DND-41 (cell line): ENCODE data around the gene ADCY4.

Experiments
- ATAC-seq: fragments of 200-7000 bp; cut with Tn5 transposase; 3 replicates; pipeline ENCODE4 v1.9.1; 2021; ENCODE audit warnings: low read depth; ENCODE audit not compliant: insufficient read depth
- DNase-seq: peaks from one replicate; pipeline ENCODE4 v3.0.0-alpha.2; 2020
- H2AFZ ChIP-seq: 2 replicates; pipeline ENCODE4 v1.6.0; 2012; ENCODE audit warnings: low read depth, low read length
- H3K27ac ChIP-seq: 2 replicates; pipeline ENCODE4 v1.5.1; 2012; ENCODE audit warnings: low read length, inconsistent platforms
- H3K27me3 ChIP-seq: fragments of 200-600 bp; sonication (generic); 2 replicates; pipeline ENCODE4 v1.6.0; 2012; ENCODE audit warnings: low read length, mild to moderate bottlenecking, inconsistent platforms; ENCODE audit not compliant: insufficient read depth, poor library complexity
- H3K36me3 ChIP-seq: 2 replicates; pipeline ENCODE4 v1.5.1; 2012; ENCODE audit warnings: low read length, inconsistent platforms; ENCODE audit not compliant: insufficient read depth
- H3K4me1 ChIP-seq: 2 replicates; pipeline ENCODE4 v1.5.1; 2012; ENCODE audit warnings: mild to moderate bottlenecking, low read length; ENCODE audit not compliant: insufficient read depth
- H3K4me2 ChIP-seq: 2 replicates; pipeline ENCODE4 v1.6.0; 2012; ENCODE audit warnings: mild to moderate bottlenecking, moderate library complexity, low read length, inconsistent platforms; ENCODE audit not compliant: insufficient read depth
- H3K4me3 ChIP-seq, 2 experiments: fragments of 200-600 bp in 1 of 2; shearing (Covaris generic) in 1 of 2; 2 replicates each; pipeline ENCODE4 v1.5.1; 2012 to 2016; ENCODE audit warnings: inconsistent platforms in 2 of 2, low read length in 2 of 2, mild to moderate bottlenecking in 2 of 2, low read depth in 1 of 2, moderate library complexity in 1 of 2
- H3K79me2 ChIP-seq: 2 replicates; pipeline ENCODE4 v1.6.0; 2012; ENCODE audit warnings: low read length, inconsistent platforms; ENCODE audit not compliant: insufficient read depth
- H3K9ac ChIP-seq: 2 replicates; pipeline ENCODE4 v1.6.0; 2012; ENCODE audit warnings: low read depth, mild to moderate bottlenecking, inconsistent platforms, low read length, moderate library complexity
- H3K9me3 ChIP-seq: 2 replicates; pipeline ENCODE4 v1.5.1; 2012; ENCODE audit warnings: low read length, moderate library complexity, mild to moderate bottlenecking, inconsistent platforms; ENCODE audit not compliant: insufficient read depth, severe bottlenecking
- H4K20me1 ChIP-seq: 2 replicates; pipeline ENCODE4 v1.6.0; 2012; ENCODE audit warnings: low read length; ENCODE audit not compliant: insufficient read depth
- CTCF ChIP-seq: IDR thresholded peaks from 2 replicates; pipeline ENCODE4 v1.5.1; 2012; ENCODE audit warnings: borderline replicate concordance, low read length, moderate library complexity, mild to moderate bottlenecking; ENCODE audit not compliant: poor library complexity, severe bottlenecking; ENCODE audit errors: extremely low read depth
- EZH2 ChIP-seq: IDR thresholded peaks from 3 replicates; pipeline ENCODE4 v1.6.1; 2012; ENCODE audit warnings: borderline replicate concordance, low read depth, mild to moderate bottlenecking, moderate library complexity, low read length, inconsistent platforms; ENCODE audit not compliant: severe bottlenecking

The ADCY4 gene

GRCh38 chr14:24281636-24282035 is 53.2 kb downstream of the ADCY4 start:
- Histone ChIP-seq H3K79me2 (no peaks in the 10 kb centered on the region), H3K4me3 (no peak overlapping the region), H3K9ac (no peak overlapping the region), H3K4me2 (no peak overlapping the region), H4K20me1 (no peaks in the 10 kb centered on the region), H3K9me3 (no peaks in the 10 kb centered on the region), H2AFZ (no peak overlapping the region), H3K36me3 (no peaks in the 10 kb centered on the region), H3K27ac (no peak overlapping the region), H3K27me3 (no peaks in the 10 kb centered on the region), H3K4me1 (no peaks in the 10 kb centered on the region)
- DNase-seq (no peak), ATAC-seq (no peak)
- TF ChIP-seq EZH2: no peak
- no peak for TF ChIP-seq CTCF

- Histone ChIP-seq H3K36me3 (no peaks in the 10 kb centered on the region), H3K27me3 (no peaks in the 10 kb centered on the region), H3K4me1 (no peaks in the 10 kb centered on the region), H3K9ac (no peak overlapping the region), H2AFZ (no peak overlapping the region), H4K20me1 (no peaks in the 10 kb centered on the region), H3K4me2 (no peak overlapping the region), H3K79me2 (no peaks in the 10 kb centered on the region), H3K9me3 (no peaks in the 10 kb centered on the region), H3K27ac (no peak overlapping the region), H3K4me3 (no peak overlapping the region)
- DNase-seq: no peak
- no peak for ATAC-seq
- TF ChIP-seq CTCF (no peak), EZH2 (no peak)
Observed at GRCh38 chr14:24280797-24281460, 53.9 kb downstream of the ADCY4 start.

- ATAC-seq (peak; percentile 64), DNase-seq (peak; percentile 17)
- TF ChIP-seq CTCF (peak; percentile 55), EZH2 (no peak)
- Histone ChIP-seq H3K9ac (no peak overlapping the region), H3K4me3 (no peak overlapping the region), H3K9me3 (no peaks in the 10 kb centered on the region), H3K4me1 (no peaks in the 10 kb centered on the region), H3K27ac (no peak overlapping the region), H3K36me3 (no peaks in the 10 kb centered on the region), H3K4me2 (no peak overlapping the region), H3K27me3 (no peaks in the 10 kb centered on the region), H4K20me1 (no peaks in the 10 kb centered on the region), H2AFZ (no peak overlapping the region), H3K79me2 (no peaks in the 10 kb centered on the region)
Observed at GRCh38 chr14:24279301-24280186, 55.3 kb downstream of the ADCY4 start.
